ENCODE results near the gene LBX1. TPM values are rescaled to one million over a fixed set of nuclear protein-coding genes. Genes with fewer than 3 reads are reported as not detected.

The LBX1 gene
- total and polyA plus RNA-seq, 10 donors, result not detected

- Histone ChIP-seq H3K4me3 (no peak overlapping the region), H3K27me3 (replicated peaks in 1 of 7) (peaks cover 0 to 14% (median 0%) of the 10 kb centered on the region in 7 donors), H3K36me3 (no peaks in the 10 kb centered on the region), H3K4me1 (no peaks in the 10 kb centered on the region), H3K9me3 (no peaks in the 10 kb centered on the region), H3K27ac (no peak overlapping the region)
- DNase-seq, result no peak
- 75 to 85% (median 79%) methylated on average over 4 of the region's 4 CpGs for WGBS, 5 donors
- TF ChIP-seq POLR2A (IDR thresholded peaks at IDR 0.05) (no peak), CTCF (IDR thresholded peaks at IDR 0.05 in 8 of 11, conservative IDR thresholded peaks at IDR 0.05 in 3 of 11) (no peak), POLR2AphosphoS5 (IDR thresholded peaks at IDR 0.05) (no peak)
- intact Hi-C loops (cut with DNase I; ENCODE audit: low total_unique reads), result no loop called here
Observed at GRCh38 chr10:101188942-101189341, 40.3 kb downstream of the LBX1 start.

GRCh38 chr10:101183458-101184183 is 45.6 kb downstream of the LBX1 start:
- Histone ChIP-seq H3K27me3 (replicated peaks in 1 of 7) (peaks cover 0 to 20% (median 0%) of the 10 kb centered on the region in 7 donors), H3K4me1 (no peaks in the 10 kb centered on the region), H3K4me3 (no peak overlapping the region), H3K27ac (no peak overlapping the region), H3K9me3 (no peaks in the 10 kb centered on the region), H3K36me3 (no peaks in the 10 kb centered on the region)
- 77 to 87% (median 79%) methylated on average over 6 of the region's 6 CpGs for WGBS, 5 donors
- intact Hi-C loops (cut with DNase I; ENCODE audit: low total_unique reads), result no loop called here
- TF ChIP-seq POLR2A (IDR thresholded peaks at IDR 0.05) (no peak), POLR2AphosphoS5 (IDR thresholded peaks at IDR 0.05) (no peak), CTCF (IDR thresholded peaks at IDR 0.05 in 8 of 11, conservative IDR thresholded peaks at IDR 0.05 in 3 of 11) (no peak)
- DNase-seq, result no peak

GRCh38 chr10:101182936-101183335 is 46.3 kb downstream of the LBX1 start:
- Histone ChIP-seq H3K4me1 (no peaks in the 10 kb centered on the region), H3K9me3 (no peaks in the 10 kb centered on the region), H3K27me3 (replicated peaks in 1 of 7) (peaks cover 0 to 20% (median 0%) of the 10 kb centered on the region in 7 donors), H3K4me3 (no peak overlapping the region), H3K36me3 (no peaks in the 10 kb centered on the region), H3K27ac (no peak overlapping the region)
- intact Hi-C loops (cut with DNase I; ENCODE audit: low total_unique reads), result no loop called here
- 79 to 89% (median 80%) methylated on average over 2 of the region's 2 CpGs for WGBS, 5 donors
- TF ChIP-seq POLR2A (IDR thresholded peaks at IDR 0.05) (no peak), POLR2AphosphoS5 (IDR thresholded peaks at IDR 0.05) (no peak), CTCF (IDR thresholded peaks at IDR 0.05 in 8 of 11, conservative IDR thresholded peaks at IDR 0.05 in 3 of 11) (no peak)
- DNase-seq, result no peak

Other genes with a start within 250 kb of the LBX1 start
- 10 to 100 TPM; 38.3 to 55.9 (median 48.4) TPM for gene MRPL43, start 242.0 kb downstream of the LBX1 start, total RNA-seq
- gene MRPL43, start 242.0 kb downstream of the LBX1 start, polyA plus RNA-seq, result 10 to 100 TPM; 70.4 to 92.4 (median 79.1) TPM
- gene TWNK, start 241.9 kb downstream of the LBX1 start, total RNA-seq, result 1 to 10 TPM; 5.6 to 9.4 (median 8.5) TPM
- gene TWNK, start 241.9 kb downstream of the LBX1 start, polyA plus RNA-seq, result 1 to 10 TPM; 7.4 to 9.9 (median 7.9) TPM
- 10 to 100 TPM; 40.9 to 76.6 (median 56.9) TPM for gene LZTS2, start 229.7 kb downstream of the LBX1 start, total RNA-seq
- 10 to 100 TPM; 21.8 to 55.3 (median 25.9) TPM for gene LZTS2, start 229.7 kb downstream of the LBX1 start, polyA plus RNA-seq
- gene PDZD7, start 198.3 kb downstream of the LBX1 start, total RNA-seq, result 1 to 10 TPM in 5 of 7 donors, under 1 TPM in 2; 0.42 to 2.3 (median 1.6) TPM
- under 1 TPM; 0.17 to 0.77 (median 0.30) TPM for gene PDZD7, start 198.3 kb downstream of the LBX1 start, polyA plus RNA-seq
- gene SFXN3, start 198.2 kb downstream of the LBX1 start, total RNA-seq, result 10 to 100 TPM; 35.6 to 70.0 (median 44.3) TPM
- gene SFXN3, start 198.2 kb downstream of the LBX1 start, polyA plus RNA-seq, result 10 to 100 TPM in 2 of 3 donors, 1 to 10 TPM in 1; 7.9 to 16.6 (median 10.8) TPM
- gene KAZALD1, start 167.5 kb downstream of the LBX1 start, total RNA-seq, result 10 to 100 TPM; 15.1 to 67.3 (median 57.3) TPM
- 10 to 100 TPM; 11.6 to 32.5 (median 15.5) TPM for gene KAZALD1, start 167.5 kb downstream of the LBX1 start, polyA plus RNA-seq
- 10 to 100 TPM; 21.0 to 91.5 (median 35.0) TPM for gene TLX1, start 98.2 kb downstream of the LBX1 start, total RNA-seq
- 10 to 100 TPM in 1 of 3 donors, 1 to 10 TPM in 2; 5.7 to 11.7 (median 7.5) TPM for gene TLX1, start 98.2 kb downstream of the LBX1 start, polyA plus RNA-seq
- gene BTRC, start 124.7 kb upstream of the LBX1 start, total RNA-seq, result 10 to 100 TPM; 16.9 to 23.9 (median 21.7) TPM
- gene BTRC, start 124.7 kb upstream of the LBX1 start, polyA plus RNA-seq, result 1 to 10 TPM; 2.7 to 5.3 (median 3.0) TPM

All from spleen (tissue), 11 donors.